ENCODE results near the gene ANXA6. TPM values are rescaled to one million over a fixed set of nuclear protein-coding genes. Genes with fewer than 3 reads are reported as not detected.

The ANXA6 gene
- total RNA-seq, 1 experiment from 2014 or later, result 331 TPM

DNA sequence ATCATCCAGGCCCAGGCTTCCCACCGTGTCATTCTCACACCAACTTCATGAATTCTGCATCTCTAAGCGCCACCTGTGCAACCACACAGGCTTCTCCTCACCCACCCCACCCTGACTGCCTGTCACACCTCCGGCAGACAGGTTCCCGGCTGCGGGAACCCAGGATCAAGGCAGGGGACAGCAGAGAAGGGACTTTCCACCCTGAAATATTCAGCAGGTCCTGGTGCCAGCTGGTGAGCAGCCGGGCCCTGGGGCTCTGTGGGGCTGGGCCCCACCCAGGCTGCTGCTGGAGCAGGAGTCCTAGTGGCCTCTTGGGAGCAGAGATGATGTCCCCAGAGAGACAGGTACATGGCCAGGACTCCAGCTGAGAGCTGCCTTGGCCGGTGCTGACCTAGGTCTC lies 12.7 kb downstream of the ANXA6 start:
- Histone ChIP-seq H3K4me3 (no peak overlapping the region), H3K36me3 (peaks cover 43% of the 10 kb centered on the region), H3K9me3 (no peaks in the 10 kb centered on the region), H3K27me3 (no peaks in the 10 kb centered on the region)
- no peak for DNase-seq

GRCh38 chr5:151144275-151144674 lies 13.3 kb downstream of the ANXA6 start:
- Histone ChIP-seq H3K9me3 (no peaks in the 10 kb centered on the region), H3K27me3 (no peaks in the 10 kb centered on the region), H3K4me3 (no peak overlapping the region), H3K36me3 (peaks cover 50% of the 10 kb centered on the region)
- DNase-seq, result no peak

- Histone ChIP-seq H3K4me3 (no peak overlapping the region), H3K27me3 (no peaks in the 10 kb centered on the region), H3K9me3 (no peaks in the 10 kb centered on the region), H3K36me3 (peaks cover 56% of the 10 kb centered on the region)
- no peak for DNase-seq
These were observed 13.9 kb downstream of the ANXA6 start for GRCh38 chr5:151143645-151144044.

- peaks cover 58% of the 10 kb centered on the region for H3K36me3 ChIP-seq
- no peaks in the 10 kb centered on the region for H3K27me3 ChIP-seq
- no peak overlapping the region for H3K4me3 ChIP-seq
- DNase-seq, result no peak
- H3K9me3 ChIP-seq, result no peaks in the 10 kb centered on the region
These were observed 14.6 kb downstream of the ANXA6 start for GRCh38 chr5:151142933-151143332.

DNA sequence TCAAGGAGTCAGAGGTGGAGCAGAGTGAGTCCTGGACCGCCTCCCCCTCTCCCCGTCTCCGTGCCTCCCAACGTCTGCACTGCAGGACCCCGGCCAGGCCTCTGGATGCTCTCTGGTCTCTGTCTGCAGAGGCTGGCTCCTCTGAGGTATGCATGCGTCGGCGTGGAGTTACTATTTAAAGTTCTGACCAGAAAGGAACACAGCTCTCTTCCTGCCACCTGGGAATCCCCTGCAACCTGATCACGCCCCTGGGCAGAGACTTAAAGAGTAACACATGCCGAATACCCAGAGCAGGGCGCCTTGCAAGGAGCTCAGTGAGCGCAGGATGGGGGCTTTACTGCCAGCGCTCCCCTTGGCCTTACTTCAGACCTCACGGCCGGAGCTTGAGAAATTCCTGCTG lies 16.0 kb downstream of the ANXA6 start:
- peaks cover 58% of the 10 kb centered on the region for H3K36me3 ChIP-seq
- H3K4me3 ChIP-seq, result no peak overlapping the region
- H3K9me3 ChIP-seq, result no peaks in the 10 kb centered on the region
- H3K27me3 ChIP-seq, result no peaks in the 10 kb centered on the region
- no peak for DNase-seq

DNA sequence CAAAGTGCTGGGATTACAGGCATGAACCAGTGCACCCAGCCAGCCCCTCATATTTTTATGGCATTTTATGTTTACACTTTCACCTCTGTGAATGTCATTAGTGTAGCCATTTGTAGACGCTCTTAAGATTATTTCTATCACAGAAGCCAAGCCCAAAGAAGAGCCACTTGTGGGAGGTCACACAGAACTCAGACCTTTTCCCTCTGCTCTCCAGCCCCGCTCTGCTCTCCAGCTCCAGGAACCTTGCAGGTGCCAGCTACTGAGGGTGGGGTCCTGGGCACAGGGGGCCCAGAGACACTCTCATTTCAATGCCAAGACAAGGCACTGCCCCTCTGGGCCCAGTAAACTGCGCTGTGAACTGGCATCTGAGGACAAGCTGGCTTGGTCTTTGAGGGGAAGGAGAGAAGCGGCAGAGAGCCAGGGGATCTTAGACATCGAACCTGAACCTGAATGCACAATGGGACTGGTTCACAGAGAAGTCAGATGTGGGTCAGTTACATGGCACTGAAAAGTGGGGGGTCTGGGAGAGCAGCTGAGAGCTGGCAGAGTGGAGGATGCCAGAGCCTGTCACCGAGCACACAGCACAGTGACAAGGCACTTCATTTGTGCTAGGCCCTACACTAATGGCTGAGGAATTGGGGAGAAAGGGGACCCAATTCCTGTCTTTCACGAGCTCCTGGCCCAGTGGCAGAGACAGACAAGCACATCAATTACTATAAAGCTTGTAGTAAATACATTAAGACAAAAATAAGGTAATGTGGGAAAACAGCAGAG lies 16.7 kb downstream of the ANXA6 start:
- DNase-seq, result no peak
- Histone ChIP-seq H3K9me3 (no peaks in the 10 kb centered on the region), H3K36me3 (peaks cover 59% of the 10 kb centered on the region), H3K4me3 (no peak overlapping the region), H3K27me3 (no peaks in the 10 kb centered on the region)

DNA sequence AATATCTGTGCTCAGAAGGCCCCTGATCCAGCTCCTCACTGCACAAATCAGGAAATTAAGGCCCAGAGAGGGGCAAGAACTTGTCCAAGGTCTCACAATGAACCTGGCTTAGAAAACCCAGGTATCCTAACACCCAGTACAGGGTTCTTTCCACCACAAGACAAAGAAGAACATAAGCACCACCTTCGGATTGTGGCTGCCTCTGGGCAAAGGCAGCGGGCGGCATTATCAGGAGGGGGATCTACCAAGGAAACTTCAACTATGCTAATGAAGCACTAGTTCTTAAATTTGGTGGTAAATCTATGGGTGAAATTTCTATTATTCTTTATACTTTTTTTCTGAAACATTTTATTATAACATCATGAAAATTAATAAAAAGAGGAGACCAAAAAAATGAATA lies 17.9 kb downstream of the ANXA6 start:
- Histone ChIP-seq H3K4me3 (no peak overlapping the region), H3K9me3 (no peaks in the 10 kb centered on the region), H3K36me3 (peaks cover 71% of the 10 kb centered on the region), H3K27me3 (no peaks in the 10 kb centered on the region)
- DNase-seq, result no peak

DNA sequence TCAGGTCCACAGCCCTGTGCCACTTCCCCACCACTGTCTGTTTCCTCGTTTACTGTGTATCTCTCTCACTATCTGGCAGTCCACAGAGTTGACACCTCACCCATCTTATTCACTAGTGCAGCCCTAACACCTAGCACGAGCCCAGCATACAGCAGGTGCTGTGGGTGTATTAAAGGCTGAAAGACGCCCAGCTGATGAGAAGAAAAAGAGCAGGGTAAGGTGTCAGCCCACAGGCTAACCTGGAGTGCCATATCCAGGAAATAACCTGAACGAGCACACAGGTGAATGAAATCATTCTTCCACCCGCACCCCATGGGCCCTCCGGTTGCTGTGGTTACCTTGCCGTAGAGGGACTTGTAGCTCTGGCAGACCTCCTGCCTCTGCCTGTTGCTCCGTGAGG lies 18.6 kb downstream of the ANXA6 start:
- peaks cover 70% of the 10 kb centered on the region for H3K36me3 ChIP-seq
- DNase-seq, result no peak
- H3K4me3 ChIP-seq, result no peak overlapping the region
- H3K27me3 ChIP-seq, result no peaks in the 10 kb centered on the region
- H3K9me3 ChIP-seq, result no peaks in the 10 kb centered on the region

DNA sequence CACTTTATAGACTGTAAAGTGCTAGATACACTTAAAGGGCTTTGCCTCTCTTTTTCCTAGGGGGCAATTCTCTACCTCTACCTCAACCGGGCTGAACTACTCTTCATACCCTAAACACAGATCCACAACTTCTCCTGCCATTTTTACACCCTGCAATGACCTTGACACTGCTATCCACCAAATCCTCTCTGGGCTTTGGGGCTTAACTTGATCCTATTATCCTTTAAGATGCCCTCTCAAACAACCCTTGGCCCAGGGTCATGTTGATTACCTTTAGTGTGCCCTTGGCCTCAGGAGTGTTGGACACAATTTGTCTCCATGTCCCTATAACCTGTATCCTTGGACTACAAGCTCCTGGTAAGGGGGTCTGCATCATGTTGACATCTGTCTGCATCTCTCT lies 19.5 kb downstream of the ANXA6 start:
- Histone ChIP-seq H3K9me3 (no peaks in the 10 kb centered on the region), H3K4me3 (no peak overlapping the region), H3K36me3 (peaks cover 78% of the 10 kb centered on the region), H3K27me3 (no peaks in the 10 kb centered on the region)
- DNase-seq, result no peak

DNA sequence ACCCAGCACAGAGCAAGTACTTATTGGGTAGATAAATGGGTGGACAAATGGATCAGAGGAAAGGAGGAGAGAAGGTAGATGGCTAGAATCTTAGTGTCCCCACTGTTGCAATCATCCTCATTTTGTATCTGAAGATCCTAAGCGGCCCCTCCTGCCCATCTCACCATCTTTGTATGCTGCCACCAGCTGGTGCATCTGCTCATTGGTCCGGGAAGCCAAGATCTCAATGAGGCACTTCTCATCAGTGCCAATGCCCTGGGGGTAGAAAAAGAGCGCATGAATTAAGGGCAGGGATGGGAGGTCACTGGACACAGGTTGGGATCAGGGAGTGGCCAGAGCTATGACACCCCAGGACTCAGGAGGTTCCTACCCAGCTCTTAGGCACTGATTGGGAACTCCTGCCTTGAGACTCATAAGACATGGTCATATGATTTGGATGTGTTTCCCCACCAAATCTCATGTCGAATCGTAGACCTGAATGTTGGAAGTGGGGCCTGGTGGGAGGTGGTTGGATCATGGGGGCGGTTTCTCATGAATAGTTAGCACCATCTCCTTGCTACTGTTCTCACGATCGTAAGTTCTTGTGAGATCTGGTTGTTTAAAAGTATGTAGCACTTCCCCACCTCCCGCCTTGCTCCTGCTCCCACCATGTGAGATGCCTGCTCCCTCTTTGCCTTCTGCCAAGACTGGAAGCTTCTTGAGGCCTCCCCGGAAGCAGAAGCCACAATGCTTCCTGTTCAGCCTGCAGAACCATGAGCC lies 20.3 kb downstream of the ANXA6 start:
- H3K4me3 ChIP-seq, result no peak overlapping the region
- no peaks in the 10 kb centered on the region for H3K27me3 ChIP-seq
- peaks cover 86% of the 10 kb centered on the region for H3K36me3 ChIP-seq
- DNase-seq, result no peak
- H3K9me3 ChIP-seq, result no peaks in the 10 kb centered on the region

DNA sequence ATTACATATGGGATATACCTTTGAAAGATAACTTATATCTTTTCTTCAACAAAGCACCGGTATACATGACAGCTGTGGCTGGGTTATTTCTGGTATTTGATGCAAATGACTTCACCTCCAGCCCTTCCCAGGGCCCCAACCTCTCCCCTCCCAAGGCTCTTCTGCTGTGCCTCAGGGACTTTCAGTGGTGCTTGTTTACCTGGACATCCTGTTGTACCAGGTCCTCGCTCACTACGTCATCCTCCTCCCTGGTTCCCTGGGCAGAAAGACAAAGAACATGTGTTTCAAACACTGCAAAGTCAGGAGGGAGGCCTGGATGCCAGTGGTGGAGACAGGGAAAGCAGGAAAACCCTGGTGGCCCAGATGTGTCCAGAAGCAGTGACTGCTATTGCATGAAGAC lies 23.4 kb downstream of the ANXA6 start:
- H3K9me3 ChIP-seq, result no peaks in the 10 kb centered on the region
- peaks cover 96% of the 10 kb centered on the region for H3K36me3 ChIP-seq
- no peaks in the 10 kb centered on the region for H3K27me3 ChIP-seq
- DNase-seq, result no peak
- H3K4me3 ChIP-seq, result no peak overlapping the region

- Histone ChIP-seq H3K4me3 (no peak overlapping the region), H3K36me3 (peaks cover 96% of the 10 kb centered on the region), H3K27me3 (no peaks in the 10 kb centered on the region), H3K9me3 (no peaks in the 10 kb centered on the region)
- DNase-seq, result no peak
These were observed 24.6 kb downstream of the ANXA6 start for GRCh38 chr5:151132963-151133362.

DNA sequence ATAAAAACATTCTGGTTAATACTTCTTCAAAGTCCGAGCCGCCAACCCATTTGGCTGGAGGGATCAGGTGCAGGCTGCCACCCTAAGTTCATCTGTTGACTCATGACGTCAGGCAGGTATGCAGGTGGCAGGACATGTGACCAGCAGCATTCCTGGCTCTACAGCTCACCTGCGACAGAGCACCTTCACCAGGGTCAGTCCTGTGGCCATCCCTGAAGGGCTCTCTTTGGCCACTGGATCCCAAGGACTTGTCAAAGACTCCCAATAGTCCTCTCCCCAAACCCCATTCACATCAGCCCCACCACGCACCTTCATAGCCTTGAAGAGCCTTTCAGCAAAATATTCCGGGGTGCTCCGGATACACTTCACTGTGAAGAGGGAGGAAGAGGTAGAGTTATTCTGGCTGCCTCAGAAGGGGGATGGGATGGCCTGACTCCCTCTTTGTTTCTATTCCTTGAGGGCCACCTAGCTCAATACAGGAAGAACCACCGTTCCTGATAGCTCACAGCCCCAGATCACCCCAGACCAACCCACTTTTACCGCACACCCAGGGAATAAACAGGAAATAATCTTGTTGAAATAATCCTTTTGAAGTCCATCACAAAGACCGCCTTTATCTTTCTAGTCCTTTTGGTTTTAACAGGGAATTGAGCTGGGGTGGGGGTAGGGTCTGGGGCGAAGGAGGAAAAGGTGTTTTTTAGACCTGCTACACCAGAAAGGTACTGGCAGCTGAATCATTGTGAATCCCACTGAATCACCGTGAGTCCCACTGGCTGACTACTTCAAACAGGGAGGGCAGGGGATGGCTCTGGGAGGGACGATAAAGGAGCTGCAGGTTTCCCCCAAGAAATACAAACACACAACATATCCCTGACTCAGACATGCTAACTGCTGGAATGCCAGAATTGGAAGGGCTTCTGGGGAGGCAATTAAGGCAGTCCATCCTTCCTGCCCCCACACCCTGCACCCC lies 26.4 kb downstream of the ANXA6 start:
- H3K9me3 ChIP-seq, result no peaks in the 10 kb centered on the region
- H3K36me3 ChIP-seq, result peaks cover 95% of the 10 kb centered on the region
- H3K4me3 ChIP-seq, result no peak overlapping the region
- no peak for DNase-seq
- H3K27me3 ChIP-seq, result no peaks in the 10 kb centered on the region

GRCh38 chr5:151130235-151130921 lies 27.2 kb downstream of the ANXA6 start:
- Histone ChIP-seq H3K4me3 (no peak overlapping the region), H3K9me3 (no peaks in the 10 kb centered on the region), H3K27me3 (no peaks in the 10 kb centered on the region), H3K36me3 (peaks cover 95% of the 10 kb centered on the region)
- no peak for DNase-seq

GRCh38 chr5:151128817-151129216 lies 28.8 kb downstream of the ANXA6 start:
- Histone ChIP-seq H3K9me3 (no peaks in the 10 kb centered on the region), H3K4me3 (no peak overlapping the region), H3K36me3 (peaks cover 90% of the 10 kb centered on the region), H3K27me3 (no peaks in the 10 kb centered on the region)
- no peak for DNase-seq

GRCh38 chr5:151127926-151128325 lies 29.7 kb downstream of the ANXA6 start:
- Histone ChIP-seq H3K36me3 (peaks cover 90% of the 10 kb centered on the region), H3K4me3 (no peak overlapping the region), H3K27me3 (no peaks in the 10 kb centered on the region), H3K9me3 (no peaks in the 10 kb centered on the region)
- no peak for DNase-seq

Data from MG63 (cell line).